T-helper 2 cell treated with Interferon-gamma antibody and Interleukin-4, amounts not matched to agents 100 ng/mL and 5 ng/mL, for 36 hours (primary cell): ENCODE results near the gene EML4. TPM values are rescaled to one million over a fixed set of nuclear protein-coding genes. Genes with fewer than 3 reads are reported as not detected.
"Not testable (repeated sequence)": the region's sequence is repeated elsewhere in the genome, so short reads cannot be mapped to it uniquely, and the experiment has no call there.

ENCODE experiments used
- intact Hi-C: fragments of 100-400 bp; cut with micrococcal nuclease; formaldehyde crosslinking; loops from one replicate; pipeline ENCODE4 v1.15.1; 2023
- total RNA-seq: library from RNA; stranded (reverse); gene quantifications from 2 replicates; pipeline ENCODE4 v1.2.3, GENCODE V29; 2022

The EML4 gene
- total RNA-seq, 1 donor from 2014 or later: 71.4 TPM

DNA sequence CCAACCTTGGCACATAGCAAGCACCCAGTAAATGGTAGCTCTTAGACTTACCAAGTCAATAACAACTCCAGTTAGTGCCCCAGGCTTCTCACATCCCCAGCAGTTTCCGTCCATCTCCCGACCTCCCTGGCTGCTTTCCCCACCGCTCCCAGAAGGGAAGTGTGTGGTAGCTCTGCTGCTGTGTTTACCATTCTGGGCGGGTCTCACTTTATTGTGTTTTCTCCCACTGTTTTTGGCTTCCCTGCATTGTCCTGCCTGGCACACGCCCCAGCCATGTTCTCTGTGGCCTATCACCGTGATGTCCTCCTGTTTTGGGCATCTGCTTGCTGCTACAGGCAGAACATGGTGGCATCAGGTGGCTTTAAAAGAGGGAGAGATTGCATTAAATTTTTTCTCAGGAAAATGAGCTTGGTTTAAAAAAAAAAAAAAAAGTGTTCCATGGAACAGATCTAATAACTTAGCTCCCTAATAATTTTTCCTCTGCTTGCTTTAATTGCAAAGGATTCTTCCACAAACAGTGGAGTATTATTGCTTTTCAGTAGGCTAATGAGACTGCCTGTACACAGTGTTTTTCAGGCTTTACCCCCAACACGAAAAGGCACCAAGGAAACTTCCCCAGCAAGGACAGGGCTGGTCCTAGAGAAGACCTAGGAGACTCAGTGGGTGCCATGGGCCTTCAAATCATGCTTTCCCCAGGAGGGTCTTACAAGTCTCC, 199.8 kb downstream of the EML4 start:
- intact Hi-C loops: loop anchor here (10.0 kb wide), 1 partner anchor 296 kb away; no protein-coding TSS in a partner anchor

DNA sequence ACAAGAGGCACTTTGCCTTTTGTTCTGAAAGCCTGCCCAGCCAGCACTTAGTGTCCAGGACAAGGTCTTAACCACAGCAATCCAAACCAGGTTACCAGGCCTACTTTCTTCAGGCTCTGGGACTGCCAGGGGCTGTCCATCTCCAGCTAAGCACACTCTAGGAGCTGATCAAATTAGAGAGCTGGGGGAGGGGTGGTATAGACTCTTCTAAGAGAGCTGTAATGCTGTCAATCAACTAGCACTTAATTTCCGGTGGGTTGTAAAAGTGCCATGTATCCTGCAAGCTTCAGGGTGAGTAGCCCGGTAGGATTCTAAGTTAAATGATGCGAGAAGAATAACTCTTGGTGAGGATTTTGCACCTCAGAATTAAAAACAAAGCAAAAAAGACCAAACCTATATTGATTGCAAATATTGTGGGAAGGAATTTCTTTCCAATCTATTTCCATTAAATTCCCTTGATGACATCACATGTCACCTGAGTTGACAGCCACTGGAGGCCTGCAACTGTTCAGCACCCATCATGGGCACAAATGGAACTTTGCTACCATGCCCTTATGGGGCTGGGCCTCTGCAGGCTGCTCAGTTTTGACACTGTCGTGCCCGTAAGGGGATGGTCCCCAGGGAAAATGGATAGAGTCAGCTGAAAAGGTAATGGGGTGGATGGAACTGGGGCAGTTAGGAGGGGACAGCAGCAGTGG, 200.5 kb downstream of the EML4 start:
- intact Hi-C loops: loop anchor here (10.0 kb wide), 1 partner anchor 295 kb away; no protein-coding TSS in a partner anchor

DNA sequence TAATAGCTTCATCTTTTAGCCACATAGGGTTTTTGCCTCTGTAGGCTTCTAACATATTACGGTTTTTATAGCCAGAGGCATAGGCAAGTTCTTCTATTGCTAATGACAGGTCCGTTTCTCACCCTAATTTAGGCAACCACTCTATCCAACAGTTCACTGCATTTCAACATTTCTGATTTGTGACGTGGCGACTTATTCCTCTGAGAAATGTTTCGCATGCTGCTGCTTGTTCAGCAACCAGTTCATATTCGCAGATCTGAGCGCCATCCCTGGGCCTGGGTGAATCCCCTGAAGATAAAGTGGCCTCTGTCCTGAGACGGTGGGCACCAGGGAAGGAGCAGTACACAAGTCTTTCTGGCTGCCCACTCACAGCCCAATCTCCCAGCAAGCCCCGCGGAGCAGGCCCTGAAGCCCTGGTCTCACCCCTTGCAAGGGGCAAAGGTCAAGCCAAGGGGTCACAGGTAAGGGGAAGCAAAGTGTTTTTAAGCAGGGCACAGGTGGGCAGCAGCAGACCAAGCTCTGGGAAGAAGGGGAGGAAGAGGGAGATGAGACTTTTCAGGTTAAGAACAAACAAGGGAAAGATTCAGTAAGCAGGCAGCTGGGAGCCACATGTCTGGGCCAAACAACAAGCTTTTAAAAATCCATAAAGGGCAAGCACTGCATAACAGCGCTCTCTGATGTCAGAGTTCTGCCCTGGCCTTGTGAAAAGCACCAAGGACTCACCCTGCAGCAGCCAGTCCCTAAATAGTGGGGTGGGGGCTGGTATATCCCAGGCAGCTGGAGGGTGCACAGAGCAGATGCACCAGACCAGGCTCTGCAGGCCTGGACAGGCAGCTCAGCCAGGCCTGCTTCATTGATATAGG, 202.7 kb downstream of the EML4 start:
- intact Hi-C loops: no loop called here

DNA sequence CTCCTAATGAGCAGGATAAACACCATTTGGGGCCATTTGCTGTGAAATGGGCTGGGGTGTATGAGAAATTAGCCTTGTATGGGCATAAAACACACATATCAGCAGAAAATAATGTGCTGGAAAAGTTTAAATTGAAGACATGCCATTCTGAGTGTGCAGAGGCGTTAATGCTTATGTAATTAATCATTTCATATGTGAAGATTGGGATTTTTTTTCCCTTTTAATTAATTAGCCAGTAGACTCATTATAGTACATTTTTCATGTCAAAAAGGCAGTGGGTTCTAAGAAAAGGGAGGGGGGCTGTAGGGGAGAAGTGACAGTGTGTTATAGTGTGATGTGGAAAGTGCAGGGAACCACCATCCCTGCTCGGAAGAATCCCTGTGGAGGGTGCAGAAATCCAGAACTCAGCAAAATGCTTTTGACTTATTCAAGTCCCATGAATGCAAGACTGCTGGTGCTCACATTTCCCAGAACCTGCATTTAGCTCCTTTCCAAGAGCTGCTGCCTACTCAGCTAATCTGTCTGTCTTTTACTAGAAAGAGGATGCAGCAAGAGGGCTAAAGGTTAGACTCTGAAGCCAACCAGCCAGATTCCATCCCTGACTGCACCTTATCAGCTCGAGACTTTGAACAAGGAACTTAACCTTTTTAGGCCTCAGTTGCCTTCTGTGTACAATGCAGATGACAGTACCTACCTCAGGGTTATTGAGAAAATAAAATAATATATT, 203.5 kb downstream of the EML4 start:
- intact Hi-C loops: no loop called here

DNA sequence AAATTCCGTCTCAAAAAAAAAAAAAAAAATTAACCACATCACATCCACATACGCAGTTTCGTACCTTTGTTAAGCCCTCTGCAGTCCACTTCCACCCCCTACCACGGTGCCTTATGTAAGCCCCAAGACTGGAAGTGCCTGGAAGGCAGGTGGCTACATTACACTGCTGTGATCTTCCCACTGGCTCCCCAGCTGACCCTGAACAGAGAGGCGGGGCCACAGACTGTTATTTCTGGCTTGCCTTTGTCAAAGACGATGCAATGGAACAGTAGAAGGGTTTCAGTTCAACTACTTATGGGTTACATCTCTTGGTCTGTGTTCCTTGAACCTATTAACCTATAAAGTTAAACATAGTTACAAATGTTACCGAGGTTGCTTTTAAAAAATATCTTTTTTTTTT, 207.6 kb downstream of the EML4 start:
- intact Hi-C loops: no loop called here

DNA sequence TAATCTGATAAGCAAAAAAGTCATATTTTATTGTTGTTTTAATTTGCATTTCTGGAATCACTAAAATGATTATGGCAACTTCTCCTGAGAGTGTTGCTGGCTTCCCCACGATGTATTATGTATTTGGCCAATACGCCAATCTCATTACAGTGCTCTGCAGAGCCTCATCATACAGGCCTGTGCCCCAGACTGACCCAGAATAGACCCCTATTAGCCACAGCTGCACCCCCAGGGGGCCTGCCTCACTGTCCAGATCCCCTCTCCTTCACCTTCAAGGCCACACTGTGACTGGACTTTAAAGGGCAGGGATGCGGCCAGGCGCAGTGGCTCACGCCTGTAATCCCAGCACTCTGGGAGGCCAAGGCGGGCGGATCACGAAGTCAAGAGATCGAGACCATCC, 209.3 kb downstream of the EML4 start:
- intact Hi-C loops: no loop called here

DNA sequence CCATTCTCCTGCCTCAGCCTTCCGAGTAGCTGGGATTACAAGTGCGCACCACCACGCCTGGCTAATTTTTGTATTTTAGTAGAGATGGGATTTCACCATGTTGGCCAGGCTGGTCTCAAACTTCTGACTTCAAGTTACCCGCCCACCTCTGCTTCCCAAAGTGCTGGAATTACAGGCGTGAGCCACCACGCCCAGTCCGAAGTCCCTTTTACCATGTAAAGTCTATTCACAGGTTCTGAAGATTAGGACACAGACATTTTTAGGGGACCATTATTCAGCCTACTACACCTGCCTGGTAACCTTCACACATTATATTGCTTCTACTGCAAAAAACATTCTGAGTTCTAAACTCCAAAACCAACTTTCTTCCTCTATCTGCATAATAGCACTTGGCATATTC, 210.9 kb downstream of the EML4 start:
- intact Hi-C loops: not testable (repeated sequence)

DNA sequence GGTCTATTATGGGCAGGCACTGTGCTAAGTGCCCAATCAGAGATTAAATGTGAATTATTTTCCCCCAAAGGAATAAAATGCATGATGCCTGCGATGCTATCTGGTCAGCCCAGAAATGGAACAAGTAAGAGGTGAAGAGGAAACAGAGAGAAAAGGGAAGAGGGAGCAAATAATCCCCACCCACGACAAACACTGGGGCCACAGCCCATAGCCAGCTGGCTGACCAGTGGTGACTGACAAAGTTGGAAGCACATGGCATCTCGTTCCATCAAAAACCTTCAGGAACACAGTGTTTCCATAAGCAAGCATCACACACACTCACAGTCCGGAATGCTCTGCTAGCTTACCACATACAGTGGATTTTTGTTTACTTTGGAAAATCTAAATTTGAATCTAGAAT, 213.0 kb downstream of the EML4 start:
- intact Hi-C loops: no loop called here

Other genes with a start within 250 kb of the EML4 start
- gene PKDCC, start 121.3 kb upstream of the EML4 start, total RNA-seq: 0.16 TPM in 1 of 2 replicates, not detected in the other
- gene COX7A2L, start 191.9 kb downstream of the EML4 start, total RNA-seq: 71.7 and 76.1 TPM in 2 replicates